Mesodermal cell (in vitro differentiated cells): ENCODE measurements around the gene LZTFL1.
"Not testable (repeated sequence)": the region's sequence is repeated elsewhere in the genome, so short reads cannot be mapped to it uniquely, and the experiment has no call there.

Source experiments
- H3K27ac ChIP-seq: 2 replicates; pipeline ENCODE4 v1.7.0; 2013; ENCODE audit warnings: mild to moderate bottlenecking, low read depth, low read length, moderate library complexity; ENCODE audit not compliant: severe bottlenecking
- H3K36me3 ChIP-seq: 2 replicates; pipeline ENCODE4 v1.7.1; 2013; ENCODE audit warnings: mild to moderate bottlenecking, low read length, moderate library complexity; ENCODE audit not compliant: control insufficient read depth, insufficient read depth
- H3K4me1 ChIP-seq: one replicate; pipeline ENCODE4 v1.7.1; 2013; ENCODE audit warnings: mild to moderate bottlenecking, low read length; ENCODE audit not compliant: insufficient read depth, control insufficient read depth, poor library complexity, severe bottlenecking
- H3K4me3 ChIP-seq: 2 replicates; pipeline ENCODE4 v1.7.0; 2013; ENCODE audit warnings: low read length, control low read depth, mild to moderate bottlenecking; ENCODE audit not compliant: insufficient read depth, poor library complexity, severe bottlenecking; ENCODE audit errors: extremely low read depth
- H3K9me3 ChIP-seq: 2 replicates; pipeline ENCODE4 v1.7.1; 2013; ENCODE audit warnings: mild to moderate bottlenecking, low read length, moderate library complexity; ENCODE audit not compliant: control insufficient read depth
- WGBS, 2 experiments: methylation state at CpG; one replicate each; pipeline ENCODE4 v1.1.5; 2013; ENCODE audit warnings: missing lambda C conversion rate in 2 of 2; ENCODE audit not compliant: insufficient coverage in 2 of 2; 5-methylcytosine and 5-hydroxymethylcytosine counted together

The LZTFL1 gene

DNA sequence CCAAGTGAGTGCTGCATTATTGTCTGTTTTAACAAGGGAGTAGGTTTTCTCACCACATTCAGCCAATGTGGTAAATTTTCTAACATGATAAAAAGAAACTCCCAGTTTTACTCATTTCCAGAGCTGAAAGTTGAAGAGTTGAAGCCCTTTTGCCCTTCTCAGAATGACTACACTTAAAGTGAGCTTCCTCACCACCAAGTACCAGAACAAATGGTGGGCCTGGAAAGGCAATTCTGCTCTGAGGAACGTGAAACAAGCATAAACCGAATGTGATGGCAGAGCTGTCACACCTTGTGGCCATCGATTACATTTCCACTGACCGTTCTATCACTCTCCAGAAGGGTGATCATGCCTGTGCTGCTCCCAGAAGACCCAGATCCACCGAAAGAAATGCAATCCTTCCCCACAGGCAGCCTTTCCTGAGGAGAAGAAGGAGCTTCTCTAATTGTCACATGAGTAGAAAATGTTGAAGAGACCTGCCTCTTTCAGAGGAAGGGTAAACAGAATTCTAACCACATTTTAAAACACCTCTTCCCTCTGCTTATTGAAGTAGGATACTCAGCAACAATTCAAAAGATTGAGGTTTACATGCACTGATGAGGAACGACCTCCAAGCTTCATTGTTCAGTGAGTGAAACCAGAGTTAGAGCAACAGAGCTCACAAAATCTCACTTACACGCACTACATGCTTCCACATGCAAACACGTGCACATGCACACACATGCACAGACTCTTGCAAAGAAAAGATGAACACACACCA lies 23.0 kb upstream of the LZTFL1 start:
- Histone ChIP-seq H3K27ac (no peak overlapping the region), H3K9me3 (peaks cover 5% of the 10 kb centered on the region), H3K4me1 (no peaks in the 10 kb centered on the region), H3K4me3 (no peak overlapping the region), H3K36me3 (no peaks in the 10 kb centered on the region)
- 60 to 82% methylated on average over 4 of the region's 8 CpGs for WGBS, 2 experiments

DNA sequence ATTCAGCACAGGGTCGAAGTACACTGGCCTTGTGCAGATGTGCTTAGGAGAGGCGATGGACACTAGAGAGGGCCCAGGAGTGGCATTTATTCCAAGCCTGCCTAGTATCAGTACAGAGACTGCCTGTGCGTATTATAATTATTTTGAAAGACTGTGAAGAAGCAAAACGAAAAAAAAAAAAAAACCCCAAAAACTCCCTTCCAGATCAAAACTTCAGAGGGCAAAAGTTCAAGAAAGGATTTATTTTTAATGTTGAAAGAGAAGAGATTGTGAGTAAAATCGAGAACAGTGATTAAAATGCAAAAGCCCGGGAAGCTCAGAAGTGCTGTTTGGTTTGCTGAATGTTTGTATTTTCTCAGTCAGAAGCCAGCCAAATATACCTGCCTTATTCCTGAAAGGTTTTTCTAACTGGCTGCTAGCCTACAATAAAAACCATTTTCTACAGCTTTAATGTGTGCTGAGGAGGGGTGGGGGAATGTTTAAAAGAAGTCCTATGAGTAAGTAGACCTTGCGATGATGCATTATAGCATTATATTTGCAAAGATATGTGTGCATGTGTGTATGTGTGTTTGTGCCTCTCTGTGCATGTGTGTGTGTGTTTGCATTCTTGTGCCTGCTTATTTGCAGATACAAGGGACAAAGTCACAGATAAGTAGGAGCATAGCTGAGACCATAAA lies 19.3 kb upstream of the LZTFL1 start:
- Histone ChIP-seq H3K9me3 (peaks cover 5% of the 10 kb centered on the region), H3K4me1 (no peaks in the 10 kb centered on the region), H3K27ac (no peak overlapping the region), H3K4me3 (no peak overlapping the region), H3K36me3 (no peaks in the 10 kb centered on the region)
- WGBS, 2 experiments, result 56 to 83% methylated on average over 4 to 5 of the region's 7 CpGs

DNA sequence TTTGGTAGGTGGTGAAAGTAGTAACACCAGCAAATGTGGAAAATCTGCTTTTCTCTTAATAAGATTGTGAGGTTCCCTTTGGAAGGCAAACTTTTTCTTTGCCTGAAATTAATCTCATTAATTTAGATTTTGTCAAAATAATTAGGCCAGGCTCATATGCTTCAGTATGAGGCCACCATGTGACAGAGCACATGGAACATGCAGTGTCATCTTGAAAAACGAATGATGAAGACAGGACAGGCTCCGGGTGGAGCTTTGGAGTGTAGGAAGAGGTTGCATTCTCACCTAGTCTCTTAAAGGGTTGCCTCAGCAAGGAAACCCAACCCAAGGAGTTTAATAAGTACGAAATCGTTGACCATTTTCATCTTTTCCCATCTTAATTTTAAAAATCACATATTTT lies 18.6 kb upstream of the LZTFL1 start:
- Histone ChIP-seq H3K27ac (no peak overlapping the region), H3K36me3 (no peaks in the 10 kb centered on the region), H3K4me3 (no peak overlapping the region), H3K9me3 (peaks cover 5% of the 10 kb centered on the region), H3K4me1 (no peaks in the 10 kb centered on the region)
- 60 to 88% methylated on average over 1 to 3 of the region's 4 CpGs for WGBS, 2 experiments

DNA sequence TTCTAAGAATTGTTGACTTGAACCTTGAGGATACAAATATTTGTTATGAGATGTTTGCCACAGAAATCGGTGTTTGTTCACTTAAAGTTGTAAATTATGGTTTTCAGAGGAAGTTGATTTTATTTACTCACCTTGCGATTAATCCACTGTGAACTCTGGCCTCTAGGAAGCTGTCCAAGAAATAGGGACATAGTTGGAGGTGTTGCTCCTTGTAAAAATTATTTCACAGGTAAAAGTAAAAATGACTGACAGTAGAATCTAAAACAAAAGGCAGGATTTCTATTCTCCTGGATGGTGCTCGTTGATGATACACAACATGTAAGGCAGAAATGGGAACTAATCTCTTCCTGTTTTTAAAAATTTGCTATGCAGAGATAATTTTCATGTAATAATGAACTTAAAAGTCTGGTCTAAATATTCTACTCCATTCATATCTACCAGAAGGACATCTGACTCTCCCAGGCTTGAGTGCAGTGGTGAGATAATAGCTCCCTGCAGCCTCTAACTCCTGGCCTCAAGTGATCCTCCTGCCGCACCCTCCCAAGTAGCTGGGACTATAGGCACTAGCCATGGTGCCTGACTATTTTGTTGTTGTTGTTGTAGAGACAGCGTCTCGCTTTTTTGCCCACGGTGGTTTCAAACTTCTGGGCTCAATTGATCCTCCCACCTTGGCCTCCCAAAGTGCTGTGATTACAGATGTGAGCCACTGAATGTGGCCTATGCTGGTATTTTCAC lies 17.1 kb upstream of the LZTFL1 start:
- WGBS, 2 experiments, result 40 to 80% methylated on average over 1 to 6 of the region's 7 CpGs
- no peak overlapping the region for H3K27ac ChIP-seq
- no peak overlapping the region for H3K4me3 ChIP-seq
- H3K9me3 ChIP-seq, result peaks cover 5% of the 10 kb centered on the region
- H3K4me1 ChIP-seq, result no peaks in the 10 kb centered on the region
- H3K36me3 ChIP-seq, result no peaks in the 10 kb centered on the region

DNA sequence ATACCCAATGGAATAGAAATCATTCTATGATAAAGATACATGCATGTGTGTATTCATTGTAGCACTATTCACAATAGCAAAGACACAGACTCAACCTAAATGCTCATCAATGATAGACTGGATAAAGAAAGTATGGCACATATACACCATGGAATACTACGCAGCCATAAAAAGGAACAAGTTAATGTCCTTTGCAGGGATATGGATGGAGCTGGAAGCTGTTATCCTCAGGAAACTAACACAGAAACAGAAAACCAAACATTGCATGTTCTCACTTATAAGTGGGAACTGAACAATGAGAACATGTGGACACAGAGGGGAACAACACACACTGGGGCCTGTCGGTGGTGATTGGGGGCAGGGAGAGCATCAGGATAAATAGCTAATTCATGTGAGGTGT lies 15.1 kb upstream of the LZTFL1 start:
- H3K27ac ChIP-seq, result not testable (repeated sequence)

DNA sequence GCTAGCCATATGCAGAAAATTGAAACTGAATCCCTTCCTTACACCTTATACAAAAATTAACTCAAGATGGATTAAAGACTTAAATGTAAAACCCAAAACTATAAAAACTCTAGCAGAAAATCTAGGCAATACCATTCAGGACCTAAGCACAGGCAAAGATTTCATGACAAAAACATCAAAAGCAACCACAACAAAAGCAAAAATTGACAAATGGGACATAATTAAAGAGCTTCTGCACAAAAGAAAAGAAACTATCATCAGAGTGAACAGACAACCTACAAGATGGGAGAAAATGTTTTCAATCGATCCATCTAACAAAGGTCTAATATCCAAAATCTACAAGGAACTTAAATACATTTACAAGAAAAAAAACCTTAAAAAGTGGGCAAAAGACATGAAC lies 14.4 kb upstream of the LZTFL1 start:
- not testable (repeated sequence) for H3K4me1 ChIP-seq, H3K27ac ChIP-seq, H3K36me3 ChIP-seq, H3K4me3 ChIP-seq, H3K9me3 ChIP-seq
- WGBS, 2 experiments, result 88 to 100% methylated on average over 1 of the region's 1 CpG

More for the DNA sequence above, 15.1 kb upstream of the LZTFL1 start:
- H3K4me1 ChIP-seq, H3K9me3 ChIP-seq, H3K36me3 ChIP-seq, H3K4me3 ChIP-seq: not testable (repeated sequence)
- 88 to 100% methylated on average over 1 of the region's 2 CpGs for WGBS, 2 experiments

DNA sequence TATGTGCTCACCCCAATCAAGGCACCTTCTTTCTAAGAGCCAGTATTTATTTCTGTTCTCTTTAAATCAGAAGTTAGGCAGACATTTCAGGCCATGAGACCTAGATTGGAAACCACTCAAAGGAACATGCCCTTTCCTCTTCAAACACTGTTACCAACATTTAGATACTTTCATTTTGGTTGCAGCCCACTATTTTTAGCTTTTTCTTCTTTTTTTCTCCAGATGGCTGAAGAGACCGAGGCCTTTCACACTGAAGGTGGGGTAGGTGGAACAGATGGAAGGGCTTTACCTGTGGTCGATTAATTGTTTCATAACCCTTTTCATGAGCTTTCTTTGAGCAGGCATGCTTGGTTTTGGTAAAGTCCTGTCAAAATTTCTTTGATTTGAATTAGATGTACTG lies 10.9 kb upstream of the LZTFL1 start:
- no peaks in the 10 kb centered on the region for H3K4me1 ChIP-seq
- H3K36me3 ChIP-seq, result no peaks in the 10 kb centered on the region
- no peak overlapping the region for H3K27ac ChIP-seq
- no peaks in the 10 kb centered on the region for H3K9me3 ChIP-seq
- no peak overlapping the region for H3K4me3 ChIP-seq
- WGBS, 2 experiments, result 80 to 83% methylated on average over 1 of the region's 2 CpGs

DNA sequence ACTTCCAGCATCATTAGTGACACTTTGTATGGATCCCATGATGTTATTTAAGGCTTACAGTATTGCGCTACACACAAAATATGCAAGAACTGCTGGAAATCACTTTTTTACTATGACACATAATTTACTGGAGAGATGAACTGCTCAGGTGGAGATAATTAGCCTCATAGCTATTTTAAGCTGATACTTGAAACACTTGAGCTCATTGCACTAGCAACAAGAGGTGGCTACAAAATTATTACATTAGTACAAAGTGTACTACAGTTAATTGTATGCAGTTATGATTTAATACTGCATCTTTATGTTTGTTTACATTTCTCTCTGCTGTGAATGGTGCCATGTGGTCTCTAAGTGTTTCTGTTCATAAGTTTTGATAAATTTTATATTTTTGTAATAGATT lies 6.5 kb upstream of the LZTFL1 start:
- H3K4me1 ChIP-seq, result no peaks in the 10 kb centered on the region
- H3K9me3 ChIP-seq, result no peaks in the 10 kb centered on the region
- H3K4me3 ChIP-seq, result no peak overlapping the region
- no peaks in the 10 kb centered on the region for H3K36me3 ChIP-seq
- no CpG with 5 or more reads among the region's 1 CpG for WGBS, 2 experiments
- H3K27ac ChIP-seq, result no peak overlapping the region

DNA sequence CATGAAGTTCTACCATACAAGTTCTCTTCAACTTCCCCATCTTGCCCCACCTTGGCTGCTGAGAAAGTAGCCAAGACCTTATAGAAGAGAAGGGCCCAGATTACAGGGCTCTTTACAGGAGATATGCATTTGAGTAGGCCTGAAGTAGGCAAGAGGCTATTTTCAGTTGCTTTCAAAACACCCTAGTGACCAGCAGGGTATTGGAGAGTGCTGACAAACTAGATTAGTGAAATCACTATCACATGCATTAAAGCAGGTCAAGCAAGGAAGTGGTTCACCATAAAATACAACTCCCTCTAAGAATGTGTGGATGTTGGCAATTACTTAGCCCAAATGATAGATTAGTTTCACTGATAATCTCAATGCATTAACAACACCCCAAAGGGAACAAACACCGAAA lies 2.7 kb upstream of the LZTFL1 start:
- no CpG with 5 or more reads among the region's 1 CpG for WGBS, 2 experiments
- Histone ChIP-seq H3K27ac (no peak overlapping the region), H3K36me3 (no peaks in the 10 kb centered on the region), H3K4me1 (no peaks in the 10 kb centered on the region), H3K4me3 (no peak overlapping the region), H3K9me3 (no peaks in the 10 kb centered on the region)

DNA sequence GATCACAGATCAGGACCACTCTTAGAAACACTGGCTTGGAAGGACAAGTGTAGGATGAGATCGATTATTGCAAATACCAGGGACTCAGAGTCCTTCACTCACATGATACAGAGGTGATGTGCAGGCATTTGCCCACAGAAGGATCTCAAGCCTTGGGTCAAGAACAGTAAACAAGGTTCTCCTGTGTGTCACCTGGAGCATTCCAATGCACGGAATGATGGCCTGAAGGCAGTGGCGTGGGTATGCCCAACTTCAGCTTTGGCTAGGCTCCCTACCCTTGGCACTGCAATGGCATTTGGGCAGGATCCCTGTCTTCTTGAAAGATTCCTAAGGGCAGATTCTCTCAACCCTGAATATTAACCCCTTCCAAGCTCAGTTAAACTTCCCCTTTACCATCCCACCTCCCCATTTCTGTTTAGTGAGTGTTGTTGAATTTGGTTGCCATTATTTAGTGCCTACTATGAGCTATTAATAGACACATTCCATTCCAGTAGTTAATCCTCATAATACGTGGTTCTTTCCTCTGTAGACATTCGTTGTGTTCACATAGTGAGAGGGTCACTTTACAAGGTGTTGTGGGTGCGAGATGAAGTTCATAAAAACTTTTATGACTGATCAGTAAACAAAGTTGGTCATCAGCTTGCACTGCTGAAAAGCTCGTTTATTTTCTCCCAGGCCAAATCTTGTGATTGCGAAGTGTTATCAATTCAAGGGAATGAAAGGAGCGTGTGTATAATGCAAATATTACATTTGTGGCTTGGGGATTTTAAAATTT lies 1.1 kb upstream of the LZTFL1 start:
- no peaks in the 10 kb centered on the region for H3K9me3 ChIP-seq
- H3K4me3 ChIP-seq, result no peak overlapping the region
- no peak overlapping the region for H3K27ac ChIP-seq
- H3K36me3 ChIP-seq, result no peaks in the 10 kb centered on the region
- WGBS, 2 experiments, result 85 to 91% methylated on average over 7 of the region's 9 CpGs
- H3K4me1 ChIP-seq, result no peaks in the 10 kb centered on the region
